WERI-Rb-1 (cell line): ENCODE results near the gene SOX13.

Experiments used
- DNase-seq: peaks from one replicate; pipeline ENCODE4 v3.0.0-alpha.2; 2020
- H3K27ac ChIP-seq: fragments of 250-450 bp; sonication (Bioruptor Pico); 2 replicates; pipeline ENCODE4 v1.5.1; 2020; ENCODE audit warnings: mild to moderate bottlenecking, moderate library complexity
- H3K27me3 ChIP-seq: fragments of 250-450 bp; sonication (Bioruptor Pico); 2 replicates; pipeline ENCODE4 v1.5.1; 2021; ENCODE audit warnings: mild to moderate bottlenecking, low read depth, moderate library complexity; ENCODE audit not compliant: insufficient read depth, severe bottlenecking
- H3K36me3 ChIP-seq: fragments of 250-450 bp; sonication (Bioruptor Pico); 2 replicates; pipeline ENCODE4 v1.5.1; 2020; ENCODE audit warnings: mild to moderate bottlenecking, moderate library complexity
- H3K4me3 ChIP-seq: 2 replicates; pipeline ENCODE4 v1.5.1; 2011; ENCODE audit warnings: low read depth, mild to moderate bottlenecking, control low read depth, low read length
- H3K9me3 ChIP-seq: fragments of 250-450 bp; sonication (Bioruptor Pico); 2 replicates; pipeline ENCODE4 v1.5.1; 2021; ENCODE audit warnings: mild to moderate bottlenecking, moderate library complexity; ENCODE audit not compliant: severe bottlenecking
- TF ChIP-seq, protein P1 (sequence below): IDR thresholded peaks from 2 replicates; pipeline ENCODE4 v1.5.1; 2011; ENCODE audit warnings: low read depth, mild to moderate bottlenecking, control low read depth, inconsistent platforms, low read length

Gene SOX13

GRCh38 chr1:204161609-204162493 lies 88.9 kb downstream of the SOX13 start:
- Histone ChIP-seq H3K9me3 (no peaks in the 10 kb centered on the region), H3K4me3 (no peak overlapping the region), H3K27ac (no peak overlapping the region), H3K36me3 (no peaks in the 10 kb centered on the region), H3K27me3 (no peaks in the 10 kb centered on the region)
- no peak for DNase-seq
- TF ChIP-seq, protein P1, sequence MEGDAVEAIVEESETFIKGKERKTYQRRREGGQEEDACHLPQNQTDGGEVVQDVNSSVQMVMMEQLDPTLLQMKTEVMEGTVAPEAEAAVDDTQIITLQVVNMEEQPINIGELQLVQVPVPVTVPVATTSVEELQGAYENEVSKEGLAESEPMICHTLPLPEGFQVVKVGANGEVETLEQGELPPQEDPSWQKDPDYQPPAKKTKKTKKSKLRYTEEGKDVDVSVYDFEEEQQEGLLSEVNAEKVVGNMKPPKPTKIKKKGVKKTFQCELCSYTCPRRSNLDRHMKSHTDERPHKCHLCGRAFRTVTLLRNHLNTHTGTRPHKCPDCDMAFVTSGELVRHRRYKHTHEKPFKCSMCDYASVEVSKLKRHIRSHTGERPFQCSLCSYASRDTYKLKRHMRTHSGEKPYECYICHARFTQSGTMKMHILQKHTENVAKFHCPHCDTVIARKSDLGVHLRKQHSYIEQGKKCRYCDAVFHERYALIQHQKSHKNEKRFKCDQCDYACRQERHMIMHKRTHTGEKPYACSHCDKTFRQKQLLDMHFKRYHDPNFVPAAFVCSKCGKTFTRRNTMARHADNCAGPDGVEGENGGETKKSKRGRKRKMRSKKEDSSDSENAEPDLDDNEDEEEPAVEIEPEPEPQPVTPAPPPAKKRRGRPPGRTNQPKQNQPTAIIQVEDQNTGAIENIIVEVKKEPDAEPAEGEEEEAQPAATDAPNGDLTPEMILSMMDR, result no peak

DNA sequence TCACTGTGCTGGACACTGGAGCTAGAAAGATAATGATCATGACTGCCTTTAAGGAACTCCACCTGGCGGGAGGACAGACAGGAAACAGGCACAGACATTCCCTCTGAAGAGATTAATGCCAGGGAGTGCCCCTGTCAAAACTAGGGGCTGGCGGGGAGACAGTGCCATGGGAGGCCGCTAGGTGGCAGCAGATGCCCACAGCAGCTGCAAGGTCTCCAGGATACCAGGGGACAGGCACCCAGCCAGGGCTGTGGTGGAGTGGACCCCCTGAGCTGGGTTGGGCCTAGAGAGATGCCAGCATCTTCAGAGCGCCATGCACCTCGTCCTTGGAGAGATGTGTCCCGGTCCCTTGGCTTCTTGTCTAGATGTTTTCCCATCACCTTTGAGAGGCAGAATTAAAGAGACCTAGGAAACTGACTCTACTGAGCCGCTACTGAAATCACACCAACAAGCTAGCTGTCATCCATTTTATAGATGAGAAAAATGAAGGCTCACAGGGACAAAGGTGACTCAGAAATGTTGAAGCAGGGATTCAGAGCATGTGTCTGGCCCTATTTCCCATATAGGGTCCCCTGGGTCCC lies 89.7 kb downstream of the SOX13 start:
- TF ChIP-seq, protein P1, result peak; percentile 100
- H3K4me3 ChIP-seq, result no peak overlapping the region
- H3K27me3 ChIP-seq, result no peaks in the 10 kb centered on the region
- peak; percentile 97 for DNase-seq
- H3K27ac ChIP-seq, result no peak overlapping the region
- peaks cover 3% of the 10 kb centered on the region for H3K9me3 ChIP-seq
- no peaks in the 10 kb centered on the region for H3K36me3 ChIP-seq

- Histone ChIP-seq H3K9me3 (peaks cover 33% of the 10 kb centered on the region), H3K36me3 (no peaks in the 10 kb centered on the region), H3K4me3 (no peak within 1 kb of the TSS), H3K27me3 (no peaks in the 10 kb centered on the region), H3K27ac (no peak within 1 kb of the TSS)
- TF ChIP-seq, protein P1, result no peak
- no peak for DNase-seq
Observed at GRCh38 chr1:204166219-204166618, 93.3 kb downstream of the SOX13 start, which contains the start of gene REN. Gene REN, minus strand, starts transcription at chr1:204166337. Its CDS starts 44 bp downstream, at chr1:204166293.

DNA sequence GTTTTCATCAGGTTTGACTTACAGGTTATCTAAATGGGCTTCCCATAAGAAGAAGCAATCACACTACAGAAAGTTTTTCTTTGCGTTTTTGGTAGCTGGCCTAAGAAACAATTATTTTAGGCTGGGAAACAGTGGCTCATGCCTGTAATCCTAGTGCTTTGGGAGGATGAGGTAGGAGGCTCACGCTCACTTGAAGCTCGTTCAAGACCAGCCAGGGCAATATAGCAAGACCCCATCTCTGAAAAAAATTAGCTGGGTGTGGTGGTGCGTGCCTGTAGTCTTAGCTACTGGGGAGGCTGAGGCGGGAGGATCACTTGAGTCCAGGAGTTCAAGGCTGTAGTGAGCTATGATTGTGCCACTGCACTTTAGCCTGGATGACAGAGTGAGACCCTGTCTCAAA lies 94.8 kb downstream of the SOX13 start:
- TF ChIP-seq, protein P1, result no peak
- no peak for DNase-seq
- Histone ChIP-seq H3K9me3 (peaks cover 38% of the 10 kb centered on the region), H3K27me3 (no peaks in the 10 kb centered on the region), H3K4me3 (no peak overlapping the region), H3K27ac (no peak overlapping the region), H3K36me3 (no peaks in the 10 kb centered on the region)

DNA sequence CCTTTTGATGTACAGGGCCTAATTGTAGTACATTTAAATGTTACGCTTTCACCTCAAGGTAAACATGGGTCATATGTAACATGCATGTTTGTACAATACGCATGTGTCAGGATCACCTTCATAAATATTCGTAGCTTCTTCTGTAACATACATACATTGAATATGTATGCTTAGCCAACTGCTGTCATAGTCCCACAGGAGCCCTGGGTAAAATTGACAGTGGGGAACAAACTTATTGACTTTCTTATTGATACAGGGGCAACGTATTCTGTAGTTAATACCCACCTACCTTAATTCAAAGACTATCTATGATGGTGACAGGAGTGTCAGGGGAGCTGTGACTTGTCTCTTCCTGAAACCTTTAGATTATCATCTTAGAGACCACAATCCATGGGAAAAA lies 96.9 kb downstream of the SOX13 start:
- H3K4me3 ChIP-seq, result no peak overlapping the region
- no peaks in the 10 kb centered on the region for H3K27me3 ChIP-seq
- H3K36me3 ChIP-seq, result no peaks in the 10 kb centered on the region
- DNase-seq, result no peak
- peaks cover 38% of the 10 kb centered on the region for H3K9me3 ChIP-seq
- H3K27ac ChIP-seq, result no peak overlapping the region
- TF ChIP-seq, protein P1, result no peak
